ENCODE data around the gene CUL7.

Gene CUL7

DNA sequence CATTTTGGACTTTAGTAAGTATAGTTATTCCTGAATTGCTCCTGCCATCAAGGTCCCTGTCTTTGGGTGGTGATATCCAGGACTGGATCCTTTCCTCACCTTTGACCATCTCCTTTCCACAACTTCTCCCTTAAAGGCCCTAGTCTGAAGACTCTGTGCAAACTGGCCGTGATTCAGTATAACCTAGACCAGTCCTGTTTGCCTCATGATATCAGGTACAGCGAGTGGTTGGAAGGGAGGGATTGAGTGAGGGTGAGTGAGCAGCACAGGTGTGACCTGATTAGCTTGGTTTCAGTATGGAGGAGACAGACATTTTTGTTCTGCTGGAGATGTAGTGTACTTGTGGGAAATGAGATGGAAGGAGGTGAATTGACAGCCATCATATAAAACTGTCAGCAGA is 34.5 kb downstream of the CUL7 start:
- DNase-seq (ENCODE audit: low read depth in 2 of 2) = no peak
- TF ChIP-seq, protein P1, sequence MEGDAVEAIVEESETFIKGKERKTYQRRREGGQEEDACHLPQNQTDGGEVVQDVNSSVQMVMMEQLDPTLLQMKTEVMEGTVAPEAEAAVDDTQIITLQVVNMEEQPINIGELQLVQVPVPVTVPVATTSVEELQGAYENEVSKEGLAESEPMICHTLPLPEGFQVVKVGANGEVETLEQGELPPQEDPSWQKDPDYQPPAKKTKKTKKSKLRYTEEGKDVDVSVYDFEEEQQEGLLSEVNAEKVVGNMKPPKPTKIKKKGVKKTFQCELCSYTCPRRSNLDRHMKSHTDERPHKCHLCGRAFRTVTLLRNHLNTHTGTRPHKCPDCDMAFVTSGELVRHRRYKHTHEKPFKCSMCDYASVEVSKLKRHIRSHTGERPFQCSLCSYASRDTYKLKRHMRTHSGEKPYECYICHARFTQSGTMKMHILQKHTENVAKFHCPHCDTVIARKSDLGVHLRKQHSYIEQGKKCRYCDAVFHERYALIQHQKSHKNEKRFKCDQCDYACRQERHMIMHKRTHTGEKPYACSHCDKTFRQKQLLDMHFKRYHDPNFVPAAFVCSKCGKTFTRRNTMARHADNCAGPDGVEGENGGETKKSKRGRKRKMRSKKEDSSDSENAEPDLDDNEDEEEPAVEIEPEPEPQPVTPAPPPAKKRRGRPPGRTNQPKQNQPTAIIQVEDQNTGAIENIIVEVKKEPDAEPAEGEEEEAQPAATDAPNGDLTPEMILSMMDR (IDR thresholded peaks at IDR 0.05; ENCODE audit: low read depth, low read length) = no peak
- no peak overlapping the region for H3K4me3 ChIP-seq (replicated peaks in 1 of 2; ENCODE audit: low read depth in 2 of 2, low read length in 2 of 2)

DNA sequence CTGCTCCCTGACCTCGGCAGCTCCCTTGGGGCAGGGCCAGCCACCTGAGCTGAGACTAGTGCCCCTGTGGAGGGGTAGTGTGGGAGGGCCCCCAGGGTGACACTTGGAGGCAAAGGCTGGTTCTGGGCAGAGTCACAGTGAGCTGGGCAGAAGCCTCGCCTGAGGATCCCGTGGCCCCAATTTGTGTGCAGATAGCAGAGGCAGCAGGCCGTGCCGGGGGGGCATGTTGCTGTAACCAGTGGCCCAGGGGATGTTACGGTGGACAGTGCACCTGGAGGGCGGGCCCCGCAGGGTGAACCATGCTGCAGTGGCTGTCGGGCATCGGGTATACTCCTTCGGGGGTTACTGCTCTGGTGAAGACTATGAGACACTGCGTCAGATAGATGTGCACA is 36.7 kb downstream of the CUL7 start:
- TF ChIP-seq, protein P1 (IDR thresholded peaks at IDR 0.05; ENCODE audit: low read depth, low read length) = no peak

DNA sequence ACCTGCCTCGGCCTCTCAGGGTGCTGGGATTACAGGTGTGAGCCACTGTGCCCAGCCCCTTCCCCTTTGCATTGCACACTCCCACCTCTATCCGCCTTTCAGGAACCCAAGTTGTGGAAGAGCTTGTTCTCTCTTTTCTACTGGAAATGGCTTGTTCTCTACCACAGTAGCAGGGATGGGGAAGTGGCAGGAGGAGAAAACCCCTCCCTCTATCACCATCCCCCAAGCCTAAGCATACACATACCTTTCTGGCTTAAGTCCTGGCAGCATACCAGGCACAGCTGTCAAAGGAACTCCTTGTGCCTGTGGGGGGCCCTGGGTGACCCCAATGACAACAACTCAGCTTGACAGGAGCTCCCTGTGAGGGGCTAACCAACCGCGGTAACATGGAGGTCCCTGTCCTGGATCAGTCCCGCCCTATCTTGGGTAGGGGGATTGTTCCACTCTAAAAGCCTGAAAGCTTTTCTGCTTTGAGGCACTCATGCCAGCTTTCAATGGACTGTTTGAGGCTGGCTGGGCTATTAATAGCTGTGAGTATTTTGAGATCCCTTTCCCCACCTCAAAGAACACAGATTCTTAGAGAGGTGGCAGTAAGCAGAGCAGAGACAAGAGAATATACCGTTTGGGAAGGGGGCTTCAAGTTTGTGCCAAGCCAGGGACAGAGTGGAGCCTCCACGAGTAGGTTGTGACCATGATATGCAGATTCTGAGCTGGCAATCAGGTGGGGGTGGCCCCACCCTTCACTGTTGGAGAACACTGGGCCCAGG is 37.3 kb downstream of the CUL7 start:
- no peak overlapping the region for H3K4me3 ChIP-seq (replicated peaks in 1 of 2; ENCODE audit: low read depth in 2 of 2, low read length in 2 of 2)
- no peak for DNase-seq (ENCODE audit: low read depth in 2 of 2)
- TF ChIP-seq, protein P1 (IDR thresholded peaks at IDR 0.05; ENCODE audit: low read depth, low read length) = no peak

More for the DNA sequence above, 36.7 kb downstream of the CUL7 start:
- no peak for DNase-seq (ENCODE audit: low read depth in 2 of 2)
- H3K4me3 ChIP-seq (replicated peaks in 1 of 2; ENCODE audit: low read depth in 2 of 2, low read length in 2 of 2) = no peak overlapping the region

DNA sequence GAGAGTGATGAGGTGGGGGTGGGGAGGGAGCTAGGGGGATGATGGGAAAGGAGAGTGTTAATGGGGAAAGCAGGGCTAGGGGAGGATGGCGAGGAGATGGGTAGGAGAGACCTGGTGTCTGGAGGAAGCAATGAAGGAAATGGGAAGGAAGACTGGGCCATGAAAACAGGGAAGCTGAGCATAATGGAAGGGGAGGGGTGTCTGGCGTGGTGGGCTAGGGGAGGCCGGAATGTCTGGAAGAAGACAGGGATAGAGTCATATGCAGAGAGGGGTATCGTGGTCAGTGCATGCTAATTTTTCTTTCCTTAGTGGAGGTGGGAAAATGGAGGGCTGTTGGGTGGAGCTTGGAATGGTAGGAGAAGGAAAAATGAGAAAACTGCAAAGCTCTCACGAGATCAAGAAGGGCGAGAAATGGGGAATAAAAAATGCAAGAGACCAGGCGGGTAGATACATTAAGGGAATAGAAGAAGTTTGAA is 39.2 kb downstream of the CUL7 start:
- TF ChIP-seq, protein P1 (IDR thresholded peaks at IDR 0.05; ENCODE audit: low read depth, low read length) = no peak
- peak; percentile 49 to 51 for DNase-seq (ENCODE audit: low read depth in 2 of 2)
- peak overlapping the region; percentile 92 to 96 for H3K4me3 ChIP-seq (replicated peaks in 1 of 2; ENCODE audit: low read depth in 2 of 2, low read length in 2 of 2)

DNA sequence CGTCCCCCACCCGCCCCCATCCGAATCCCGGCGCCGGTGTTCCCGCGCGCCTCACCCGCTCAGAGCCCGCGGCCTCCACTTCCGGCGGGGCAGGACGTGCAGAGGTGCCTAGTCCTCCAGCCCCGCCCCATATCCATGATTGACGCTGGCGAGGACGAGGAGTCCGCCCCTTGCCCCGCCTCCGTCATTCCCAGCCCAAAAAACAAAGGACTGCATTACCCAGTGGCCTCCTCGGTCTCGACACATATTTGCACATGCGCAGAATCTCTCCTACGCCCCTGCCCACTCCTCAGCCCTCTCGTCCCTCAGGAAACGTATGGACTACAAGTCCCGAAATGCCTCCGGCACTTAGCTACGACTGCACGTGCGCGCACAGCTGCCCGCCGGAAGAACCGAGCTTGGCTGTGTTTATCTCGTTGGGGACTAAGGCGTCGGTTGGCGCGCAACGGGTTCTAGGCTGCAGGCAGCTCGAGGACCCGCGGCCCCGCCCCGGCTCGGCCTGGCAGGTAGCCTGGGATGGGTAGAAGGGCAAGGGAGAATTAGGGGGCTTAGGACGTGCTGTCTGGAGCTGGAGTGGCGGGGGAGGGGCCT is 39.7 kb downstream of the CUL7 start, which contains the start of the genes KLHDC3 and MEA1:
KLHDC3 (plus strand) TSS at position 407 of the 591 bp plus-strand sequence. CDS start 2,944 bp downstream, outside the sequence.
MEA1 (minus strand) TSS at position 104 of the 591 bp plus-strand sequence. CDS start 133 bp downstream, outside the sequence.
- TF ChIP-seq, protein P1 (IDR thresholded peaks at IDR 0.05; ENCODE audit: low read depth, low read length) = no peak
- H3K4me3 ChIP-seq (replicated peaks in 1 of 2; ENCODE audit: low read depth in 2 of 2, low read length in 2 of 2) = peak within 1 kb of the TSS; percentile 92 to 96
- peak; percentile 100 for DNase-seq (ENCODE audit: low read depth in 2 of 2)

DNA sequence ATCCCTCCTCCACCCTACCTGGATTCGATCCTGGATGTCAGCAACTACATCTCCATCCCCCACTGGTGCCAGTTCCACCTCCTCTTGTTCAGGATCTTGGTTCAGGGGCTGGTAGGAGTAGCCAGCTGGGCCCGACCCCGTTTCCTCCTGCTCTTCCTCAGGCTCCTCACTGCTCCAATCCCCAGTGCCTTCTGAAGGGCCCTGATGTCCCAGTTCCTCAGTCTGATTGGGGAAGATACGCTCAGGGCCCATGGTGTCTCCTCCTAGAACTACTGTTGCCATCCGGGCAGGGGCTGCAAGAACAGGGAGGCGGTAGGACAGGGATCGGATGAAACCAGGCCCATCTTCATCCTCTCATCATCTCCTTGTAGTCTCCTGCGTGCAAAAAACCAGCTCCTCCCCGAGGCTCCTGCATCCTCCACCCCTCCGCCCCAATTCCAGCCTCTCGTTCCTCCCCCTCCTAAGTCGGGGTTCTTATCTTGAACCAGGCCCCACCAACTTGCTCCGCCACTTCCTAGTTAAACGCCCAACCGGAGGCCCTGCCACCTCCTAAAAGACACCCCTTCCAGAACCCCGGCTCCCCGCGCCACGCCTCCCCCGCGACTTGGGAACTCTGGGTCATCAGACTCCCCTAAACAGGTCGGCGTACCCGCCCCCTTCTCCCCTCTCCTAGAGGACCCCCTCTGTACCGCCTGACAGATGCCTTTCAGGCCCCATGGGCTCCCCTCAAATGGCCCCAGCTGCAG is 40.4 kb downstream of the CUL7 start:
- peak overlapping the region; percentile 73 to 96 for H3K4me3 ChIP-seq (replicated peaks in 1 of 2; ENCODE audit: low read depth in 2 of 2, low read length in 2 of 2)
- peak; percentile 7 to 50 for DNase-seq (ENCODE audit: low read depth in 2 of 2)
- TF ChIP-seq, protein P1 (IDR thresholded peaks at IDR 0.05; ENCODE audit: low read depth, low read length) = no peak

Data from cardiac fibroblast (primary cell).